Erythroblast (primary cell): ENCODE measurements around the gene CASP10.

Experiments
- GATA1 ChIP-seq: IDR thresholded peaks from 2 replicates; pipeline ENCODE4 v1.6.1; 2011; ENCODE audit warnings: low read depth, mild to moderate bottlenecking, control low read depth, low read length, moderate library complexity
- POLR2A ChIP-seq: IDR thresholded peaks from 2 replicates; pipeline ENCODE4 v1.6.1; 2011; ENCODE audit warnings: mild to moderate bottlenecking, low read length

GRCh38 chr2:201248288-201248844 lies 65.4 kb downstream of the CASP10 start:
- TF ChIP-seq POLR2A (no peak), GATA1 (no peak)
